Naive thymus-derived CD4-positive, alpha-beta T cell (primary cell): ENCODE data around the gene PLEK2. TPM values are rescaled to one million over a fixed set of nuclear protein-coding genes. Genes with fewer than 3 reads are reported as not detected.

Experiments used
- ATAC-seq: fragments of 150-1000 bp; cut with Tn5 transposase; 2 replicates; pipeline ENCODE4 v1.10.0; 2021; ENCODE audit warnings: mild to moderate bottlenecking, moderate library complexity
- CTCF ChIA-PET: fragments of 350-600 bp; sonication (Branson Sonifier 250); formaldehyde crosslinking; loops from one replicate; lab custom pipeline; 2021; ENCODE audit warnings: antibody characterized with exemption; lab: Charles Lee
- POLR2A ChIA-PET: fragments of 350-600 bp; sonication (Branson Sonifier 250); formaldehyde crosslinking; loops from one replicate; lab custom pipeline; 2021; ENCODE audit warnings: antibody characterized with exemption, inconsistent platforms; lab: Charles Lee
- DNase-seq, 9 donors: peaks; one replicate each; pipeline versions ENCODE4 v3.0.0 to v3.0.0-alpha.2; 2020 to 2022; ENCODE audit warnings: mixed read lengths in 1 of 9
- H3K27ac ChIP-seq: one replicate; pipeline ENCODE4 v1.7.0; 2013; ENCODE audit warnings: mild to moderate bottlenecking, low read depth, low read length, moderate library complexity
- H3K27me3 ChIP-seq, 2 donors: one replicate each; pipeline ENCODE4 v1.7.0; 2013; ENCODE audit warnings: low read length in 2 of 2, mild to moderate bottlenecking in 2 of 2, moderate library complexity in 2 of 2; ENCODE audit not compliant: control insufficient read depth in 2 of 2, insufficient read depth in 2 of 2
- H3K36me3 ChIP-seq, 3 experiments: 1 replicate in 2 of 3; 2 replicates in 1 of 3; pipeline ENCODE4 v1.7.0; 2013; ENCODE audit warnings: low read length in 3 of 3, mild to moderate bottlenecking in 3 of 3, moderate library complexity in 1 of 3; ENCODE audit not compliant: insufficient read depth in 3 of 3, control insufficient read depth in 2 of 3
- H3K4me1 ChIP-seq, 2 donors: one replicate each; pipeline ENCODE4 v1.7.0; 2013; ENCODE audit warnings: low read length in 2 of 2, mild to moderate bottlenecking in 2 of 2, moderate library complexity in 1 of 2; ENCODE audit not compliant: control insufficient read depth in 2 of 2, insufficient read depth in 2 of 2
- H3K4me3 ChIP-seq: 2 replicates; pipeline ENCODE4 v1.7.0; 2013; ENCODE audit warnings: mild to moderate bottlenecking, low read length
- H3K9me3 ChIP-seq, 3 experiments: 1 replicate in 2 of 3; 2 replicates in 1 of 3; pipeline ENCODE4 v1.7.0; 2013; ENCODE audit warnings: low read length in 3 of 3; ENCODE audit not compliant: control insufficient read depth in 2 of 3
- H3K27ac Mint-ChIP-seq, 9 donors: one replicate each; pipeline ENCODE4 v1.8.0; 2020 to 2022; ENCODE audit warnings: mixed read lengths in 9 of 9, mild to moderate bottlenecking in 8 of 9, moderate library complexity in 5 of 9, inconsistent platforms in 2 of 9
- H3K27me3 Mint-ChIP-seq, 5 donors: one replicate each; pipeline ENCODE4 v1.8.0; 2021 to 2022; ENCODE audit warnings: mixed read lengths in 5 of 5, mild to moderate bottlenecking in 1 of 5
- H3K36me3 Mint-ChIP-seq, 5 donors: one replicate each; pipeline ENCODE4 v1.8.0; 2020 to 2022; ENCODE audit warnings: mixed read lengths in 5 of 5, mild to moderate bottlenecking in 3 of 5, inconsistent platforms in 1 of 5
- H3K4me1 Mint-ChIP-seq, 7 donors: one replicate each; pipeline ENCODE4 v1.8.0; 2020 to 2022; ENCODE audit warnings: mixed read lengths in 7 of 7, mild to moderate bottlenecking in 3 of 7, inconsistent platforms in 1 of 7
- H3K4me3 Mint-ChIP-seq, 10 donors: one replicate each; pipeline ENCODE4 v1.8.0; 2020 to 2022; ENCODE audit warnings: mild to moderate bottlenecking in 10 of 10, mixed read lengths in 10 of 10, moderate library complexity in 6 of 10, inconsistent platforms in 2 of 10
- H3K9me3 Mint-ChIP-seq, 11 donors: one replicate each; pipeline ENCODE4 v1.8.0; 2020 to 2022; ENCODE audit warnings: mixed read lengths in 11 of 11, mild to moderate bottlenecking in 4 of 11, inconsistent platforms in 1 of 11, moderate library complexity in 1 of 11
- intact Hi-C, 2 donors: fragments of 100-400 bp; cut with micrococcal nuclease; formaldehyde crosslinking; loops; one replicate each; pipeline ENCODE4 v1.15.1; 2023
- polyA plus RNA-seq, 2 donors: library from polyadenylated mRNA; unstranded; fragments of 300-500 nt; fragmentation: Illumina TruSeq; gene quantifications; one replicate each; pipeline ENCODE4 v1.2.3, GENCODE V29; 2021
- total RNA-seq, 6 experiments: library from RNA in 5 of 6; stranded (reverse) in 5 of 6; gene quantifications; 1 replicate in 5 of 6; 2 replicates in 1 of 6; pipeline ENCODE4 v1.2.3 and lab custom pipeline; 2021 to 2026

Gene PLEK2
- total and polyA plus RNA-seq, 7 experiments from 2014 or later = 0.36 to 5.4 (median 2.6) TPM

DNA sequence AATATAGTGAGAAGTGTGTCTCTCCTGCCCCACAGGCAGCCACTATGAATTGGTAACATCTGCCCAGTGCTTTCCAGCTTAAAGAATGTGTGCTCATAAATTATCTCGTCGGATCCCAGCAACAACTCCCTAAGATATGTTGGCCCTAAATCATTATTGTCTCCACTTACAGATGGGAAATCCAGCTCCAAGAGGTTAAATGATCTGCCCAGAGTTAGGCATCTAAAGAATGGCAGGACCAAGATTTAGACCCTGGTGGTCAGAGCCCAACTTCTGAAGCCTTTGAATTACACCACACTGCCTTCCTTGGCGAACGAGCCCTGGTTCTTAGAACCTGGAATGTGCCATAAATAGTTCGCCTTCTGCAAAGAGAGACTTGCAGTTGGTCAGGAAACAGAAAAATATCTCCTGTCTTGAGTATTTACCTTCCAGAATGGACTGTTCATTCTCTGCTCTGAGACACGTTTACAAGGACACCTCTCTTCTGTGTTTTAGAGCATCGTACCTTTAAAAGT, 20.1 kb upstream of the PLEK2 start:
- H3K4me3 Mint-ChIP-seq = no peak overlapping the region
- H3K4me1 Mint-ChIP-seq = peaks cover 0 to 4% (median 0%) of the 10 kb centered on the region in 7 donors
- no peak for DNase-seq
- Histone ChIP-seq H3K4me3 (no peak overlapping the region), H3K9me3 (no peaks in the 10 kb centered on the region), H3K36me3 (no peaks in the 10 kb centered on the region), H3K27me3 (no peaks in the 10 kb centered on the region), H3K4me1 (no peaks in the 10 kb centered on the region), H3K27ac (no peak overlapping the region)
- no peaks in the 10 kb centered on the region for H3K9me3 Mint-ChIP-seq
- no peak for ATAC-seq
- intact Hi-C loops = no loop called here
- ChIA-PET CTCF (interaction anchor here (0.8 to 12.9 kb wide), 3 partner anchors 20 to 273 kb away, joined by 3 to 184 read pairs (median 3); partner anchors contain the start of gene PLEK2), POLR2A (interaction anchor here (1.2 kb wide), 1 partner anchor 56 kb away, joined by 4 read pairs; the partner anchor contains the start of gene TMEM229B)
- H3K36me3 Mint-ChIP-seq = no peaks in the 10 kb centered on the region
- H3K27ac Mint-ChIP-seq = no peak overlapping the region
- H3K27me3 Mint-ChIP-seq = peaks cover 0 to 32% (median 5%) of the 10 kb centered on the region in 5 donors

DNA sequence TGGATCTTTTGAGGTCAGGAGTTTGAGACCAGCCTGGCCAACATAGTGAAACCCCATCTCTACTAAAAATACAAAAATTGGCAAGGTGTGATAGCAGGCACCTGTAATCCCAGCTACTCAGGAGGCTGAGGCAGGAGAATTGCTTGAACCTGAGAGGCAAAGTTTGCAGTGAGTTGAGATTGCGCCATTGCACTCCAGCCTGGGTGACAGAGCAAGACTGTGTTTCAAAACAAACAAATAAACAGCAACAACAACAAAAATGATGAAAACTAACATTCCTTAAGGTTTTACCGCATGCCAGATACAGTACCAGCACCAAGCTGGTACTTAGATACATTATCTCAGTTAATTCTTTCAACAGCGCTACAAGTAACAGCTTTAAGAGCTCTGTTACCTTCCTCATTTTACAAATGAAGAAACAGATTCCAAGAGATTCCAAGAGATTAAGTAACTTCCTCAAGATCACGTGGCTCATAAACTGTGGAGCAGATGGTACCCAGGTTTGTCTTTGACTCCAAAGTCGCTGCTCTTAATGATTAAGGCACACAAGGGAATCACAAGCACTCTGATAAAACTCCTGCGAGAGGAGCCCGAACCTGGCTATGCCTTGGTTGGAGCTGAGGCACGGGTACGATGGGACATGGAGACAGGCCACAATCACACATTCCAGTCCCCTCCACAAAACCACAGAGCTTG, 17.7 kb upstream of the PLEK2 start:
- CTCF ChIA-PET = interaction anchor here (0.5 to 12.9 kb wide), 5 partner anchors 10 to 230 kb away, joined by 3 to 184 read pairs (median 18); no protein-coding TSS in a partner anchor
- Histone ChIP-seq H3K27ac (no peak overlapping the region), H3K4me3 (no peak overlapping the region), H3K4me1 (no peaks in the 10 kb centered on the region), H3K9me3 (no peaks in the 10 kb centered on the region), H3K36me3 (no peaks in the 10 kb centered on the region), H3K27me3 (no peaks in the 10 kb centered on the region)
- POLR2A ChIA-PET = interaction anchor here (0.6 kb wide), 1 partner anchor 20 kb away, joined by 3 read pairs; no protein-coding TSS in a partner anchor
- no peak overlapping the region for H3K4me3 Mint-ChIP-seq
- no peaks in the 10 kb centered on the region for H3K36me3 Mint-ChIP-seq
- H3K27ac Mint-ChIP-seq = no peak overlapping the region
- no peaks in the 10 kb centered on the region for H3K9me3 Mint-ChIP-seq
- ATAC-seq = no peak
- DNase-seq = no peak
- intact Hi-C loops = loop anchor here in 1 of 2 donors (5.0 kb wide), 1 partner anchor 98 kb away; no protein-coding TSS in a partner anchor
- H3K4me1 Mint-ChIP-seq = peaks cover 0 to 8% (median 0%) of the 10 kb centered on the region in 7 donors
- H3K27me3 Mint-ChIP-seq = peaks cover 4 to 38% (median 11%) of the 10 kb centered on the region in 5 donors

DNA sequence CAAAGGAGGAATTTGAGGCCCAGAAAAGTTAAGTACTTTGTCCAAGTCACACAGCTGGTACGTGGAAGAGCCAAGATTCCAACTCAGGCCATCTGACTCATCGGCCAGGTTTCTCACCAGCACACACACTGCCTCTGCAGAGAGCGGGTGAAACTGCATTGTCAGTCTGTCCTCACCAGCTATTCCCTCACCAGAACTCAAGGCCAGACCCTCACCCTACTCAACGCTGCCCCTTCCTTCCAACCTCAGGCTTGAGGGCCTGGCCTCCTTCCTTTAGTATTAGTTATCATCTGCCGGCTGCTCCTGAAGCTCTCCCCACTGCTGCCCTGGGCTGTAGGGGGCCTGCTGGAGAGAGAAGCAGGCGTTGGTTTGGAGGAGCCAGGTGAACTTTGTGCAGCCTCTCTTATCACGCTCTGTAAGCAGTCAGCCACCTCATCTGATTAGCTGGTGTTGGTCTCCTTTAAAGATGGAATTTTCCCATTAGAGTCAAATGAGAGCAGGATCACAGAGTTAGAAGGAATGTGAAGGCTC, 16.6 kb upstream of the PLEK2 start:
- Mint-ChIP-seq H3K9me3 (no peaks in the 10 kb centered on the region), H3K4me3 (no peak overlapping the region), H3K36me3 (no peaks in the 10 kb centered on the region), H3K4me1 (peaks cover 0 to 8% (median 0%) of the 10 kb centered on the region in 7 donors), H3K27me3 (peaks cover 6 to 36% (median 16%) of the 10 kb centered on the region in 5 donors), H3K27ac (no peak overlapping the region)
- ChIA-PET CTCF (interaction anchor here (0.6 to 12.9 kb wide), 17 partner anchors 10 to 623 kb away, joined by 3 to 184 read pairs (median 5); no protein-coding TSS in a partner anchor), POLR2A (no interaction called here)
- intact Hi-C loops = loop anchor here in 1 of 2 donors (5.0 kb wide), 1 partner anchor 99 kb away; no protein-coding TSS in a partner anchor
- no peak for ATAC-seq
- H3K27ac ChIP-seq = no peak overlapping the region
- no peak for DNase-seq
- H3K4me3 ChIP-seq = no peak overlapping the region
- H3K27me3 ChIP-seq = no peaks in the 10 kb centered on the region
- no peaks in the 10 kb centered on the region for H3K9me3 ChIP-seq
- H3K36me3 ChIP-seq = no peaks in the 10 kb centered on the region
- no peaks in the 10 kb centered on the region for H3K4me1 ChIP-seq

DNA sequence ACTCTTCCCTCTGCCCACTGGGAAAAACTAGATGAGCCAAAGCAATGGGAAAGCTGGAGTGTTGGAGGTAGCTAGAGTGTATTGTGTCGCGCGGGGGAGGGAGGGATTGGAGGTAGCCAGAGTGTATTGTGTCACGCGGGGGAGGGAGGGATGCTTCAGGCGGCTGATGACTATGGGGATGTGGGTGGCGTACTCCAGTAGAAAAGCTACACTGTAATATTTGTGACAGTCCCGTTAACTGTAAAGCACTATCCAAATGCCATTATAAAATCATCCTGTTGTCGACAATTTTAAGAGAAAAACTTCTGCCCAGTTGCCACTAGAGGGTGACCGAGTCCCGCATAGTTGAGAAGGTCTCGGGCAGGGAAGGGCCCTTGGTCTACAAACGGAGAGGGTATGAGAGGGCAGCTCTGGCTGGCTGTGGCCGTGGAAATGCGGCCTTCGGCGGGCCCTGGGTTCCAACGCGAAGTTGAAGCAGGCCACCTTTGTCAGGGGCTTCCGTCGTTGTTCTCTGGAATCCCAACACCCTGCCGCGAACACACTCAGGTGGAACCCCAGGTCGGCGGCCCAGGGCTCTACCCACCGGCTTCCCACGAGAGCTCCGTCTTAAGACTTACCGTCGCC, 15.1 kb upstream of the PLEK2 start:
- no peak overlapping the region for H3K4me3 Mint-ChIP-seq
- Histone ChIP-seq H3K9me3 (no peaks in the 10 kb centered on the region), H3K27me3 (no peaks in the 10 kb centered on the region), H3K4me3 (no peak overlapping the region), H3K27ac (no peak overlapping the region), H3K4me1 (no peaks in the 10 kb centered on the region), H3K36me3 (no peaks in the 10 kb centered on the region)
- intact Hi-C loops = loop anchor here (1.0 to 5.0 kb wide), 7 partner anchors 99 to 277 kb away; partner anchors contain the start of gene ARG2 (in 1 of the 2)
- DNase-seq (peak; percentile 55 to 81 (median 74)), ATAC-seq (peak; percentile 91)
- CTCF ChIA-PET = interaction anchor here (0.6 to 12.9 kb wide), 27 partner anchors 8 to 280 kb away, joined by 3 to 184 read pairs (median 5); partner anchors contain the start of genes PLEK2, RDH11 and RDH12
- peaks cover 6 to 36% (median 16%) of the 10 kb centered on the region in 5 donors for H3K27me3 Mint-ChIP-seq
- POLR2A ChIA-PET = interaction anchor here (1.0 kb wide), 1 partner anchor 144 kb away, joined by 3 read pairs; no protein-coding TSS in a partner anchor
- H3K36me3 Mint-ChIP-seq = no peaks in the 10 kb centered on the region
- no peak overlapping the region for H3K27ac Mint-ChIP-seq
- H3K9me3 Mint-ChIP-seq = no peaks in the 10 kb centered on the region
- peaks cover 0 to 8% (median 0%) of the 10 kb centered on the region in 7 donors for H3K4me1 Mint-ChIP-seq

DNA sequence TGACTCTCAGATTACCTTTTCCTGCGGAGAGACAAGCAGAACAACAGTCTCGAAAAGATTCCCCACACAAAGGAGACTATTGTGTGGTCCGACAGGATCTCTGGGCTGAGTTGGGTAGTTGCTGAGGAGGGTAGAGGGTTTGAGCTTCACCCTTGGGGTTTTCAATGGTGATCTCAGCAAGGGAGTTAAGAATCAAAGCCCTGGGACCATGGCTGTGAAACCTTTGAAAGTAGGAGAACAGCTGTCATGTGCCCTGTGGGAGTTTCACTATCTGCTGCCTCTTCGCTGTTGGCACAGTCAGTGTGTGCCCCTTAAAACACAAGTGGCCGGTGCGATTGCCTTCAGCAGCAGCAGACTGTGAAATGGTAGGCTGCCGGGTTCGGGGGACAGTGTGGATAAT, 14.2 kb upstream of the PLEK2 start:
- no peaks in the 10 kb centered on the region for H3K36me3 Mint-ChIP-seq
- CTCF ChIA-PET = interaction anchor here (0.6 to 12.9 kb wide), 12 partner anchors 7 to 278 kb away, joined by 3 to 184 read pairs (median 8); partner anchors contain the start of gene RDH11
- no peak overlapping the region for H3K27ac Mint-ChIP-seq
- no peaks in the 10 kb centered on the region for H3K27me3 ChIP-seq
- H3K4me3 ChIP-seq = no peak overlapping the region
- H3K4me1 Mint-ChIP-seq = peaks cover 0 to 8% (median 0%) of the 10 kb centered on the region in 7 donors
- intact Hi-C loops = loop anchor here in 1 of 2 donors (5.0 kb wide), 1 partner anchor 101 kb away; no protein-coding TSS in a partner anchor
- H3K9me3 ChIP-seq = no peaks in the 10 kb centered on the region
- POLR2A ChIA-PET = no interaction called here
- ATAC-seq = no peak
- no peak for DNase-seq
- H3K27me3 Mint-ChIP-seq = peaks cover 6 to 31% (median 16%) of the 10 kb centered on the region in 5 donors
- no peak overlapping the region for H3K27ac ChIP-seq
- no peaks in the 10 kb centered on the region for H3K4me1 ChIP-seq
- no peak overlapping the region for H3K4me3 Mint-ChIP-seq
- no peaks in the 10 kb centered on the region for H3K36me3 ChIP-seq
- no peaks in the 10 kb centered on the region for H3K9me3 Mint-ChIP-seq

DNA sequence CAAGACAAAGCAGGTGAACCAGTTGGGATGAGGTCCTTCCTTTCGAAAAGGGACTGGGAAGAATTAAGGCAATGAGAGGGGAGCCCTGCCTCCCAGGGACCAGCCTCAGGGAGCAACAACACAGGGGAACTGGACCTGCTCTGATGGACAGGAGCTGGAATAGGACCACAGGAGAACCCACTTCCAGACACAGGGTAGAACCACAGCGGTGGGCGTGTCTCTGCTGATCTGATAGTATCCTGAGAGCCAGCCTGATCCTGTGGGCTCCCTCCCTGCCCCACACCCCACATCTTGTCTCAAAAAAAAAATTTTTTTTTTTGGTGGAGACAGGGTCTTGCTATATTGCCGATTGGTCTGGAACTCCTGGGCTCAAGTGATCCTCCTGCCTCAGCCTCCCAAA, 13.6 kb upstream of the PLEK2 start:
- H3K4me3 Mint-ChIP-seq = no peak overlapping the region
- ChIA-PET CTCF (interaction anchor here (0.9 to 12.9 kb wide), 4 partner anchors 11 to 279 kb away, joined by 3 to 184 read pairs (median 4); no protein-coding TSS in a partner anchor), POLR2A (no interaction called here)
- peaks cover 6 to 31% (median 16%) of the 10 kb centered on the region in 5 donors for H3K27me3 Mint-ChIP-seq
- Histone ChIP-seq H3K9me3 (no peaks in the 10 kb centered on the region), H3K4me3 (no peak overlapping the region), H3K27ac (no peak overlapping the region), H3K36me3 (no peaks in the 10 kb centered on the region), H3K27me3 (no peaks in the 10 kb centered on the region), H3K4me1 (no peaks in the 10 kb centered on the region)
- peaks cover 0 to 8% (median 0%) of the 10 kb centered on the region in 7 donors for H3K4me1 Mint-ChIP-seq
- ATAC-seq (no peak), DNase-seq (no peak)
- intact Hi-C loops = loop anchor here in 1 of 2 donors (5.0 kb wide), 1 partner anchor 102 kb away; no protein-coding TSS in a partner anchor
- no peaks in the 10 kb centered on the region for H3K9me3 Mint-ChIP-seq
- no peaks in the 10 kb centered on the region for H3K36me3 Mint-ChIP-seq
- H3K27ac Mint-ChIP-seq = no peak overlapping the region
